WERI-Rb-1 (cell line): ENCODE results near the gene ZBTB21.

Source experiments
- DNase-seq: peaks from one replicate; pipeline ENCODE4 v3.0.0-alpha.2; 2020
- H3K27ac ChIP-seq: fragments of 250-450 bp; sonication (Bioruptor Pico); 2 replicates; pipeline ENCODE4 v1.5.1; 2020; ENCODE audit warnings: mild to moderate bottlenecking, moderate library complexity
- H3K27me3 ChIP-seq: fragments of 250-450 bp; sonication (Bioruptor Pico); 2 replicates; pipeline ENCODE4 v1.5.1; 2021; ENCODE audit warnings: mild to moderate bottlenecking, low read depth, moderate library complexity; ENCODE audit not compliant: insufficient read depth, severe bottlenecking
- H3K36me3 ChIP-seq: fragments of 250-450 bp; sonication (Bioruptor Pico); 2 replicates; pipeline ENCODE4 v1.5.1; 2020; ENCODE audit warnings: mild to moderate bottlenecking, moderate library complexity
- H3K4me3 ChIP-seq: 2 replicates; pipeline ENCODE4 v1.5.1; 2011; ENCODE audit warnings: low read depth, mild to moderate bottlenecking, control low read depth, low read length
- H3K9me3 ChIP-seq: fragments of 250-450 bp; sonication (Bioruptor Pico); 2 replicates; pipeline ENCODE4 v1.5.1; 2021; ENCODE audit warnings: mild to moderate bottlenecking, moderate library complexity; ENCODE audit not compliant: severe bottlenecking
- CTCF ChIP-seq: IDR thresholded peaks from 2 replicates; pipeline ENCODE4 v1.5.1; 2011; ENCODE audit warnings: low read depth, mild to moderate bottlenecking, control low read depth, inconsistent platforms, low read length

ZBTB21 gene

GRCh38 chr21:41970751-41971653, 39.2 kb downstream of the ZBTB21 start:
- no peak for TF ChIP-seq CTCF
- Histone ChIP-seq H3K27me3 (no peaks in the 10 kb centered on the region), H3K4me3 (no peak overlapping the region), H3K36me3 (no peaks in the 10 kb centered on the region), H3K27ac (no peak overlapping the region), H3K9me3 (peaks cover 3% of the 10 kb centered on the region)
- DNase-seq, result no peak

- no peak overlapping the region for H3K4me3 ChIP-seq
- no peaks in the 10 kb centered on the region for H3K27me3 ChIP-seq
- H3K27ac ChIP-seq, result no peak overlapping the region
- no peaks in the 10 kb centered on the region for H3K36me3 ChIP-seq
- H3K9me3 ChIP-seq, result peaks cover 3% of the 10 kb centered on the region
- no peak for TF ChIP-seq CTCF
- DNase-seq, result no peak
These were observed 40.1 kb downstream of the ZBTB21 start for GRCh38 chr21:41970106-41970391.

GRCh38 chr21:41967708-41968107, 42.5 kb downstream of the ZBTB21 start:
- no peaks in the 10 kb centered on the region for H3K27me3 ChIP-seq
- H3K4me3 ChIP-seq, result no peak overlapping the region
- H3K27ac ChIP-seq, result 0 out of 2 replicates have a peak overlapping the region, but pooled peaks have one; percentile 3
- peaks cover 3% of the 10 kb centered on the region for H3K9me3 ChIP-seq
- DNase-seq, result no peak
- no peaks in the 10 kb centered on the region for H3K36me3 ChIP-seq
- TF ChIP-seq CTCF, result no peak

- Histone ChIP-seq H3K27me3 (no peaks in the 10 kb centered on the region), H3K4me3 (no peak overlapping the region), H3K27ac (no peak overlapping the region), H3K9me3 (peaks cover 3% of the 10 kb centered on the region), H3K36me3 (no peaks in the 10 kb centered on the region)
- TF ChIP-seq CTCF, result no peak
- no peak for DNase-seq
These were observed 43.1 kb downstream of the ZBTB21 start for GRCh38 chr21:41966872-41967621.

GRCh38 chr21:41966041-41966833, 43.9 kb downstream of the ZBTB21 start:
- TF ChIP-seq CTCF, result no peak
- no peaks in the 10 kb centered on the region for H3K36me3 ChIP-seq
- DNase-seq, result no peak
- no peak overlapping the region for H3K4me3 ChIP-seq
- H3K9me3 ChIP-seq, result peaks cover 3% of the 10 kb centered on the region
- no peaks in the 10 kb centered on the region for H3K27me3 ChIP-seq
- H3K27ac ChIP-seq, result no peak overlapping the region
